ENCODE results near the gene FANCC. TPM values are rescaled to one million over a fixed set of nuclear protein-coding genes. Genes with fewer than 3 reads are reported as not detected.
"Not testable (repeated sequence)": the region's sequence is repeated elsewhere in the genome, so short reads cannot be mapped to it uniquely, and the experiment has no call there.

Gene FANCC
- total RNA-seq, 2 experiments from 2014 or later, result 15.4 to 21.5 TPM

DNA sequence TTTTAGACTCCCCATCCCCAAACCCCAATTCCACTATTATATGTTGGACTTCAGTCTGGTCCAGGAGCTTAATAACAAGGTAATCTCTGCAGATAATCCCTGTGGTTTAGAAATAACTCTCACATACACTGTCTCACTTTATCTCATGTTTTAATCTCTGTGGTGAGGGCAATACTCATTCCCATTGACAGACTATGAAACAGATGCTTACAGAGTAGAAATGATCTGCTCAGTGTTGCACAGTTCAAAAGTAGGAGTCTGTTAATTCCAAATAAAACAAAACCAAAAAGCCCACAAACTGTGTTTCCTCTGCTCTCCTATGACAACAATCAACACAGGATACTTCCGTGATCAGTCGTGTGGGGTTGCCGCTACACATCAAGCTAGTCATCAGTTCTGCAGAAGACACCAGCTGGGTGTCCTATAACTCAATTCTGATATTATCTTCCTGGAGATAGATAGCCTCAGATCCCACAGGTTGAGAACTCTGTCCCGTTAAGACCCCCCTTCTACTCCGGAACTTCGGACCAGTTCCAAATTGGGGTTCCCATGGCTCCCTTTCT is 26.3 kb upstream of the FANCC start:
- ChIA-PET POLR2A (interaction anchor here (0.6 kb wide), 1 partner anchor 118 kb away, joined by 3 read pairs; no protein-coding TSS in a partner anchor), CTCF (no interaction called here)
- Mint-ChIP-seq H3K4me1 (peaks cover 11% of the 10 kb centered on the region), H3K27me3 (peaks cover 20% of the 10 kb centered on the region), H3K36me3 (ENCODE audit: low read depth) (no peaks in the 10 kb centered on the region), H3K27ac (no peak overlapping the region), H3K4me3 (no peak overlapping the region), H3K9me3 (peaks cover 1% of the 10 kb centered on the region)
- DNase-seq, result no peak

DNA sequence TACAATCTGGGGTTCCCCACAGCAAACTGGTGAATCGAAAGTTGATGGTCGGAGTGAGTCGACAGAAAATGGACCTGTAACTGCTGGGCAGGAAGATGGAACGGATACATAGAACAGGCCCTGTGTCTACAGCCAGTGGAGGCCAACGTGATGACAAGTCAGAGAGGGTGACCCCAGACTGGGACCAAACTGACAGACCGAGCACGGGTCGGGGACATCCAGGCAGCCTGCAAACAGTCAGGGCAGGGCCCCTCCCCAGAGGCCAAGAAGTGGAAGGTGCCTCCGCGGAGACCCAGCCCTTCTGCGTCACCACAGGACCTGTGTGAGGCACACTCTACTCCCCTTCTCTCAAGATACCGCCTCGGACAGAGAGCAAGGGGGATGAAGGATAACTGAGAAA is 25.1 kb upstream of the FANCC start:
- Mint-ChIP-seq H3K27ac (no peak overlapping the region), H3K4me1 (peaks cover 11% of the 10 kb centered on the region), H3K27me3 (peaks cover 9% of the 10 kb centered on the region), H3K4me3 (no peak overlapping the region), H3K9me3 (peaks cover 7% of the 10 kb centered on the region), H3K36me3 (ENCODE audit: low read depth) (no peaks in the 10 kb centered on the region)
- ChIA-PET CTCF (no interaction called here), POLR2A (no interaction called here)
- DNase-seq, result no peak

DNA sequence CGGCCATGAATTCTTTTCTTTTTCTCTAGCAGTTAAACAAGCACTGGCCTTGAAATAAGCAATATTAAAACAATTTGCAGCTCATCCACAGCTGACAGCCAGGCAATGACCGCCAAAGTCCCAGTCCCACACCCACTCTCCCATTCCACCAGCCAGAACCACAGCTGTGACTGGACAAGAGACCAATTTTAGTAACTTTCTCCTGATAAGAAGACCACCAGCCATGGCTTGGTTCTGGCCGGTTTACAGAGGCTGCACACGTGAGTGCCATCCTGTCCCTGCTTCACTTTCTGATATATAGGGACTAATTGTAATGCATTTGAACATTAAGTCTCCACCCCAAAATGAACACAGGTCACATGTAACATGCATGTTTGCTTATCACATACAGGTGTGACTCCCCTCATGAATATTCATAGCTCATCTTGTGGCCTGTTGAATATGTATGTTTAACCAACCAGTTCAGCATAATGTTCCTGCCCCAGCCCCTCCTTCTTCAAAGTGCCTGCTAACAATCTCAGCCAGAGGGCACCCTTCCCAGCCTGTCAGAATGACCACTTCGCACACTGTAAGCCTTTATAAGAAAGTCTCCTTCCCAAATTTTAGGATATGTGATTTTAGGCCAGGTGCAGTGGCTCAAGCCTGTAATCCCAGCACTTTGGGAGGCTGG is 23.9 kb upstream of the FANCC start:
- Mint-ChIP-seq H3K27me3 (peaks cover 3% of the 10 kb centered on the region), H3K9me3 (peaks cover 7% of the 10 kb centered on the region), H3K4me1 (peaks cover 11% of the 10 kb centered on the region), H3K27ac (no peak overlapping the region), H3K36me3 (ENCODE audit: low read depth) (no peaks in the 10 kb centered on the region), H3K4me3 (no peak overlapping the region)
- CTCF ChIA-PET, result interaction anchor here (0.8 kb wide), 1 partner anchor 987 kb away, joined by 3 read pairs; no protein-coding TSS in a partner anchor
- POLR2A ChIA-PET, result no interaction called here
- no peak for DNase-seq

DNA sequence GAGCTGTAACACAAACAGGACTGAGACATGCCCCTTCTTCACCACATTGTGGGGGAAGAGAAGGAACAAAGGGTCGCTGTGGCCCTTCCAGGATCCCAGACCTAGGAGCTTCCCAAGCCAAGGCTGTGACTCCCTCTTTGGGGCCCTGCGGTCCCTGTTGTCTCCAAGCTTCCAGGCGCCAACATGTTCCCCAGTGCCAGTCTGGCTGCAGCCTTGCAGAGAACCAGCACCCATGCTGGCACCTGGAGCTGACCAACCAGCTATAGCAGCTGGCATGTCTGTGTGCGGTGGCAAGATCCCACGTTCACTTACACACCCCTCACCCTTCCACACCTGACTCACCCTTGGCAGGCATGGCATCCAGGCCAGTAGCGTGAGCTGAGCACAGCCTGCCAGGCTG is 20.7 kb upstream of the FANCC start:
- CTCF ChIA-PET, result no interaction called here
- POLR2A ChIA-PET, result no interaction called here
- H3K4me1 Mint-ChIP-seq, result peaks cover under 1% of the 10 kb centered on the region

GRCh38 chr9:95336281-95336680 is 18.8 kb upstream of the FANCC start:
- Mint-ChIP-seq H3K4me1 (no peaks in the 10 kb centered on the region), H3K27ac (no peak overlapping the region), H3K4me3 (no peak overlapping the region), H3K9me3 (peaks cover 7% of the 10 kb centered on the region), H3K27me3 (peaks cover 6% of the 10 kb centered on the region), H3K36me3 (ENCODE audit: low read depth) (no peaks in the 10 kb centered on the region)
- ChIA-PET CTCF (interaction anchor here (0.9 to 1.0 kb wide), 3 partner anchors 13 to 60 kb away, joined by 3 to 6 read pairs (median 3); no protein-coding TSS in a partner anchor), POLR2A (no interaction called here)
- DNase-seq, result no peak

More for the DNA sequence above, 20.7 kb upstream of the FANCC start:
- Mint-ChIP-seq H3K4me3 (no peak overlapping the region), H3K27ac (no peak overlapping the region), H3K9me3 (peaks cover 7% of the 10 kb centered on the region), H3K36me3 (ENCODE audit: low read depth) (no peaks in the 10 kb centered on the region), H3K27me3 (peaks cover 3% of the 10 kb centered on the region)
- DNase-seq, result no peak

DNA sequence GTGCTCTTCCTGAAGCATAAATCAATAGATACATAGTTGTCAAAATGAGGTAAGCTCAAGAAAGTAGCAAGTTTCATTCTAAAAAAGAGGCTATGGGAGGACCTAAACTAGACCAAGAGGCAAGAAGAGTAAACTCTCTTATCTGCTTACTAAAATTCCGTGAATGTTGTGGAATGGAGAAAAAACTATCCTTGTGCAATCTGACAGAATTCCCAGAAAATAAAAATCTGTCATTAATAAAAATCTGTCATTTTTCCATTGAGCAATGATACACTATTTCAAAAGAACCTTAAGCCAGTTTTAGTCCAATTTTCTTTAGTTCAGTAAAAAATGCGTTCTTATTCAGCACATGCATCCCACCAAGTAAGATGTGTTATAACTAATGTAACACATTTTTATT is 15.9 kb upstream of the FANCC start:
- DNase-seq, result no peak
- Mint-ChIP-seq H3K36me3 (ENCODE audit: low read depth) (no peaks in the 10 kb centered on the region), H3K4me3 (no peak overlapping the region), H3K27me3 (peaks cover 6% of the 10 kb centered on the region), H3K9me3 (peaks cover 5% of the 10 kb centered on the region), H3K27ac (no peak overlapping the region), H3K4me1 (no peaks in the 10 kb centered on the region)
- ChIA-PET CTCF (no interaction called here), POLR2A (no interaction called here)

DNA sequence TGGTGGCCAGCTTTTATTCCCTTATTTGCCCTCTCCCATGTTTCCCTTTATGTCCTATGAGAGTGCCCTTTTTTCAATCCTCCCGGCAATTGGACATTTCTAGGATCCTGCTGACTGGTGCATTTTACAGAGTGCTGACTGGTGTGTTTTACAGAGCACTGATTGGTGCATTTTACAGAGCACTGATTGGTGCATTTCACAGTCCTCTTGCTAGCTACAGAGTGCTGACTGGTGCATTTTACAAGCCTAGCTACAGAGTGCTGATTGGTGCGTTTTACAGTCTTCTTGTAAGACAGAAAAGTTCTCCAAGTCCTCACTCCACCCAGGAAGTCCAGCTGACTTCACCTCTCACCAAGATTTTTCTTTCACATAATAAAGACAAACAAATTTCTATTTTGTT is 15.4 kb upstream of the FANCC start:
- Mint-ChIP-seq H3K9me3 (peaks cover 3% of the 10 kb centered on the region), H3K27me3 (peaks cover 6% of the 10 kb centered on the region), H3K4me3 (no peak overlapping the region), H3K27ac (no peak overlapping the region), H3K36me3 (ENCODE audit: low read depth) (no peaks in the 10 kb centered on the region), H3K4me1 (no peaks in the 10 kb centered on the region)
- POLR2A ChIA-PET, result no interaction called here
- no peak for DNase-seq
- CTCF ChIA-PET, result interaction anchor here (1.2 kb wide), 1 partner anchor 14 kb away, joined by 4 read pairs; no protein-coding TSS in a partner anchor

DNA sequence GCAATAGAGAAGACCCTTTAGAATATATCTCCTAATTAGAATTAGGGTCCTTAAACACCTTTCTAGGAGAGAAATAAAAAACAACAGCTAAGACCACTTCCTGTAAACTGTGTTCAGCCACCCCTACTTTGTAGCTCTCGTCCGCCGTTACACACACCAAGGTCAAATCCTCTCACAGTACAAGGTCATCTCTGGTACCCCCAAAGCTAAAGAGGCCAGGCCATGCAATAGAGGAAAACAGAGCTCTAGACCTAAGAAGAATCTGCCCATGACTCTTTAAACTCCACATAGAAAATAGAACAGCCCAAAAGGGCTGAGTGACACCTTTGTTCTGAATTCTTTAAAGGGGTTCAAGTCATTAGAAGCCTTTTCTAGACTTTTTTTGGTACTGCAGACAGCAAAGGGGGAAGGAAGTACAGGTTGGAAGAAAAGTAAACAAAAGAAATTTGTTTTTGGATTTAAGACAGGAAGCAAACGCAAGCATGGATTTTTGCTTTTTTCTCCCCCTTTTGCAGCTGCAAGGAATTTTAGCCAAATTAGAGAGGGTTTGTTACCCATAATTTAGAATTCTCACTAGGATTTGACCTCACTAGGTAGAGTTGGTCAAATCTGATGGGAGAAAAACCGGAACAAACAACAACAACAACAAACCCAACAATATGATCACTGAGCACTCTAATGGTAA is 13.4 kb upstream of the FANCC start:
- Mint-ChIP-seq H3K4me3 (no peak overlapping the region), H3K27me3 (peaks cover 6% of the 10 kb centered on the region), H3K36me3 (ENCODE audit: low read depth) (peaks cover 2% of the 10 kb centered on the region), H3K9me3 (peaks cover 8% of the 10 kb centered on the region), H3K4me1 (no peaks in the 10 kb centered on the region), H3K27ac (no peak overlapping the region)
- no peak for DNase-seq
- ChIA-PET CTCF (no interaction called here), POLR2A (no interaction called here)

GRCh38 chr9:95329061-95329460 is 11.6 kb upstream of the FANCC start:
- DNase-seq; H3K4me1 Mint-ChIP-seq; H3K27ac Mint-ChIP-seq; H3K36me3 Mint-ChIP-seq (ENCODE audit: low read depth); H3K27me3 Mint-ChIP-seq; H3K4me3 Mint-ChIP-seq; POLR2A ChIA-PET: not testable (repeated sequence)
- CTCF ChIA-PET, result interaction anchor here (0.6 to 0.7 kb wide), 3 partner anchors 262 to 1709 kb away, joined by 3 to 5 read pairs (median 4); no protein-coding TSS in a partner anchor
- peaks cover 14% of the 10 kb centered on the region for H3K9me3 Mint-ChIP-seq

DNA sequence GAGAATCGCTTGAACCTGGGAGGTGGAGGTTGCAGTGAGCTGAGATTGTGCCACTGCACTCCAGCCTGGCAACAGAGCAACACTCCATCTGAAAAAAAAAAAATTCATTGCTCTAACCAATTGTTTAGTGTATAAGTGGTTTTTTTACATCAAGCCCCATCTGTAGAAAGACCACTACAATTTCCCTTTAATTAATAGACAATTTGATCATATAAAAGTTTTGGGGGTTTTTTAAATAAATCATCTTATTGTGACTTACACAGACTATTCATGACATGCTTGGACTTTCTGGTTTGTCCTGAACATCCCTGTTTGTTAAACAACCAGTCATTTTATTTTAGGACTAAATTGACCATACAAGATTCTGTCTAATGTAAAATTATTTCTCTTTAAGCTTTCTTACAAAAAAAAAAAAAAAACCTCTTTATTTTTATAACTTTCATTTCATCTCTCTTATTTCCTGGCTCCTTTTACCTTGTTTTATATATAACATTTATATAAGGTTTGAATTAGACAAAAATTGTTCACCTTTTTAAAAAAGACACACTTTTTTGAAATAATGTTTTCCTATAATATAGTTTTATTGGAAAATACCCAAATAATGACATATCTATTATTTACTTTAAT is 9.8 kb upstream of the FANCC start:
- Mint-ChIP-seq H3K4me3 (no peak overlapping the region), H3K36me3 (ENCODE audit: low read depth) (peaks cover 2% of the 10 kb centered on the region), H3K9me3 (peaks cover 14% of the 10 kb centered on the region), H3K27ac (no peak overlapping the region), H3K4me1 (no peaks in the 10 kb centered on the region), H3K27me3 (peaks cover 2% of the 10 kb centered on the region)
- ChIA-PET POLR2A (no interaction called here), CTCF (no interaction called here)
- no peak for DNase-seq

GRCh38 chr9:95325221-95325620 is 7.7 kb upstream of the FANCC start:
- H3K27ac Mint-ChIP-seq, result no peak overlapping the region
- peaks cover 2% of the 10 kb centered on the region for H3K36me3 Mint-ChIP-seq (ENCODE audit: low read depth)
- ChIA-PET CTCF (no interaction called here), POLR2A (no interaction called here)
- H3K4me1 Mint-ChIP-seq, result no peaks in the 10 kb centered on the region
- H3K9me3 Mint-ChIP-seq, result peaks cover 14% of the 10 kb centered on the region
- no peaks in the 10 kb centered on the region for H3K27me3 Mint-ChIP-seq
- no peak for DNase-seq
- no peak overlapping the region for H3K4me3 Mint-ChIP-seq

DNA sequence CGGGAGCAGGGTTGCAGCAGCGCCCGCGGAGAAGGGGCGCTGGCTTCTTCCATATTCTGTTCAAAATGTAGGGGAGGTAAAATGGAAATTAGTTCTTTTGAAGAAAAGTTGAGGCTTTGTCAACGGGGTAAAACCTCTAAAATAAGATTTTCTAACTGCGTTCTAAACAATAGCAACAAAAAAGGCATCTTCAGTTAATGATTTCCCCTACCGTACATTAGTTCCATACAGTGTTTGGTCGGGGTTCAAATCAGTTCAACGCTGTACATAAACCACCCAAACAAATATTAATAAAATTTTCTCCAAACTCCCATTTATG is 343 bp upstream of the FANCC start:
- H3K27ac Mint-ChIP-seq, result peak overlapping the region; percentile 95
- no peak for DNase-seq
- POLR2A ChIA-PET, result no interaction called here
- peaks cover 29% of the 10 kb centered on the region for H3K4me1 Mint-ChIP-seq
- H3K9me3 Mint-ChIP-seq, result no peaks in the 10 kb centered on the region
- H3K4me3 Mint-ChIP-seq, result peak overlapping the region; percentile 85
- CTCF ChIA-PET, result interaction anchor here (1.3 kb wide), 1 partner anchor 15 kb away, joined by 4 read pairs; no protein-coding TSS in a partner anchor
- H3K36me3 Mint-ChIP-seq (ENCODE audit: low read depth), result peaks cover 2% of the 10 kb centered on the region
- H3K27me3 Mint-ChIP-seq, result peaks cover 8% of the 10 kb centered on the region

DNA sequence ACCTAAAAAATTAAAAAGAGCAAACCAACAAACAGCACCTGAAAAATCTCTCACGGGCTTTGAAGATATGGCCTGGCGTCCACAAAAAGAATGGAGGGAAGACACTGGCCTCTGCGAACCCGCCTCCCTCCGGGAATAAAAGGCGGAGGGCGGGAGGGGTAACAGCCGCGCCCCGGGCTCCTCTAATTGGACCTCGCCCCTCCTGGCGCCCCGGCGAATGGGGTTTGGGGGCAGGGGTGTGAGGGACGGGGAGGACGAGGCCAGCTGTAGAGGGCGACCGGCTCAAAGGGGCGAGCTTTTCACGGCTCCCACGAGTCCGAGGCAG is 753 bp downstream of the FANCC start:
- Mint-ChIP-seq H3K9me3 (no peaks in the 10 kb centered on the region), H3K4me3 (peak overlapping the region; percentile 85), H3K36me3 (ENCODE audit: low read depth) (peaks cover 2% of the 10 kb centered on the region), H3K27ac (peak overlapping the region; percentile 95), H3K4me1 (peaks cover 33% of the 10 kb centered on the region), H3K27me3 (peaks cover 13% of the 10 kb centered on the region)
- CTCF ChIA-PET, result no interaction called here
- peak; percentile 43 for DNase-seq
- POLR2A ChIA-PET, result no interaction called here

Measured in activated CD4-positive, alpha-beta T cell treated with anti-CD3 and anti-CD28 coated beads, Interleukin-2, amount 10 ng/mL, durations not matched to agents 7 days and 5 days (primary cell).